Measurements from ENCODE around the gene NPY1R.

GRCh38 chr4:163332526-163333406 is at the start of gene NPY1R:
- TF ChIP-seq CTCF (conservative IDR thresholded peaks at IDR 0.05) (peak; percentile 65), EZH2 (IDR thresholded peaks at IDR 0.05; ENCODE audit: low read depth) (no peak)
